HG03060 (cell line): ENCODE data around the gene CASZ1.

ENCODE experiments used
- ATAC-seq: cut with Tn5 transposase; IDR thresholded peaks from one replicate; pipeline ENCODE4 v1.9.1; 2021; ENCODE audit warnings: low read depth, moderate number of reproducible peaks; ENCODE audit not compliant: unreplicated experiment

The CASZ1 gene

DNA sequence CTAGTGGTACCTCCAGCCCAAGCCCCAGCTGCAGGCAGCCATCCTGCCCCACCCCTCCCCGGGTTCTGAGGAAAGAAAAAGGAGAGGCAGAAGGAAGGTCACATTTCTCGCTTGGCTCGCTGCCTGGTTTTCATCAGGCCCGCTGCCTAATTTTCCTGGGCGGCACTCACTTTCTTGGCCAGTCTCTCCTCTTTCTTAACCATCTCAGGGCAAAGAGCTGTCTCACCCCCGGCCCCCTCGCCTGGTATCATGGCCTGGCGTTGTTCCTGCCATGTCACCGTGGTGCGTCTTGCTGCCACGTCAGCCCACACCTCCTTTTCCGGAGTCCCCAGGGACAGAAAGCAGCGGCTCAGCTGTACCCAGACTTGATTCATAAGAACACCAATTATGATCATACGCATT, 26.6 kb upstream of the CASZ1 start:
- ATAC-seq, result no peak

DNA sequence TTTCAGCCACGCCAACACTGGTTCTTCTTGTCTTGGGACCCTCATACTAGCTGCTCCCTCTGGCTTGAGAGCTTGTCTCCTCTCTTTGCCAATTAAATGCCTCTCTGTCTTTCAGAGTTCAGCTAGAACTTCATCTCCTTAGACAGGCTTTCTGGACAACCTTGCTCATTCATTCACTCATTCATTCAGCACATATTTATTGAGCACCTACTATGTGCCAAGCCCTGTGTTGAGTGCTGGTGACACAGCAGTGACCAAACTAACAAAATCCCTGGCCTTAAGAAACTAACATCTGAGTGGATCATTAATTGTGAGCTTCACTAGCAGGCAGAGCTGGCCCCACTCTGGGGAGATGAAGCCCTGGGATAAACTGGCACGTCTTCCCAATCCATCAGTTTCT, 24.9 kb upstream of the CASZ1 start:
- no peak for ATAC-seq

DNA sequence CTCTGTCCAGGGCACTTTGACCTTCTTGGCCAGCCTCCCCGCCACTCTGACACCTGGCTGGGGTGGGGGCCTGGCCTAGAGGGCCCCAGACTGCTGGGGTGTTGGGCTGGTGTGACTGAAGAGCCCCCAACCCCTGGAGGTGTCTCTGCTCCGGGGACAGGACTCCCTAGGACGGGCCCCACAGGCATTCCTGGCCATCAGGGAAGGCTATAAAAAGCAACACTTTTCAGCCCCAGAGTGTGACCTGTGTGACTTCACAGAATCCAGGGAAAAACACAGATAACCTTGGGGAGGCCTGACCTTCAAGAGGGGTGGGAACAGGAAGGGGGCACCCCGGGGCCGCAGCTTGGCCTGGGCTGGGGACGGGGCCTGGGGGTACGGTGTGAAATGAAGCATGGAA, 24.0 kb upstream of the CASZ1 start:
- ATAC-seq, result no peak

DNA sequence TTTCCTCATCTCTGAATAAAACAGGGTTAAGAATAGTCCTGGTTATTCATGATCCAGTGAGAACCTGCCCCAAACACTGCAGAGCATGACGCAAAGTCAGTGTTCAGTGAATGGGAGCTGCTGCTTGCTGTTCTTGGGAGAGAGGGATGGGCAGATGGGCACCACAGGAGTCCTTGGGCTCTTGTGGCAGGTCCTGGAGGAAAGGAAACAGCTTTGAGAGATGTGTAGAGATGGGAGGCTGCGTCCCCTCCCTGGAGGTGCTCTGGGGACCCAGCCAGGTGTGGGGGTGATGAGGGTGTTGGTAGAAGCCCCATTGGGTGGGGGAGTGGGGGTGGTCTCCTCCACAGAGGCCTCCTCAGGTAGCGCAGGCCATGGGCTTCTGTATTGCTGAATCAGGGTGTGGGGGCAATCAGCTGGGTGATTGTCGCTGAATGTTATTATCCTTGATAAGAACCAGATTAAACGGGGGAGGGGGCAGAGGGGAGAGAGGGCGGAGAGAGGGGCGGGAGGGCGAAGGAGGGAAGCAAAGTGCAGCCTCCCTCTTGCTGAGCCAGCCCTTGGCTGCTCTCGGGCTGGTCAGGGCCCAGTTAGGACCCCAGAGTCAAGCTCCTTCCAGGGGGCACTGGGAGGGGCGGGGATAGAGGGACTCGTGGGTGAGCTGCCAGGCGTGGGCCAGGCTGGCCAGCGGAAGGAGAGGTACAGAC, 22.9 kb upstream of the CASZ1 start:
- no peak for ATAC-seq

DNA sequence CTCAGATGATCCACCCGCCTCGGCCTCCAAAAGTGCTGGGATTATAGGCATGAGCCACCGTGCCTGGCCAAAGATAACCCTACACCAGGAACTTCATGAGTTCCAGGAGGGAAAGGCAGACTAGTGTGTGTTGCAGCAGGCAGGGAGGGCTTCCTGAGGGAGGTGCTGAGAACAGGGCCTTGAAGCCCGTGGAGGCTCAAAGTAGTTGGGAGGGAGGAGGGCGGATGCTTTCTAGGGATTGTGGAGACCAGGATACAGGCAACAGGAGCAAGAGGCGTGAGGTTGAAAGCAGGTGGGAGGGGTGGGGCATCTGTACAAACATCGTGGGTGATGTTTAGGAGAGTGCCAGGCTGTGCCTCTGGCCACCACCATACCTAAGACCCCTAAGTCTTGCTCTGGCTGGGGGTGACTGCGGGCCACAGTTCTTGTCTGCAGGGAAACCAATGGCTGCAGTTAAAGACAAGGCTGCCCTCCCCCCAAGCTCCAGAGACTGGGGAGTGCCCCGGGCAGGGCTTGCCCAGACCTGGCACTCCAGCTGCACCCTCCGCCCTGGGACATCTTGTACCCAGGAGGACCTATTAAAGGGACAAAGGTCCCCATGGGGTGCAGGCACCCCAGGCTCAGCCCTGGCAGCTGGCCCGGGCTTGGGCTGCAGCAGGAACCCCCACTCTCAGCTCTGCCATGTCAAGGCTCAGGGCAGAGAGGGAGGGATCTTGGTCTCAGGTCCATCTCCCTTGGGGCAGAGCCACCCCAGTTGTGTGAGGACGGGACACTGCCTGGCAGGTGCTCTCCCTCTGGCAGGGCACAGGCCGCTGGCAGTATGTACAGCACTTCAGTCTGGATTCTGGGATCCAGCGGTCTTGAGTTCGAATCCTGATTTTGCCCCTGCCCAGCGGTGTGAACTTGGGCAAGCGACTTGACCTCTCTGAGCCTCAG, 22.1 kb upstream of the CASZ1 start:
- ATAC-seq, result no peak

DNA sequence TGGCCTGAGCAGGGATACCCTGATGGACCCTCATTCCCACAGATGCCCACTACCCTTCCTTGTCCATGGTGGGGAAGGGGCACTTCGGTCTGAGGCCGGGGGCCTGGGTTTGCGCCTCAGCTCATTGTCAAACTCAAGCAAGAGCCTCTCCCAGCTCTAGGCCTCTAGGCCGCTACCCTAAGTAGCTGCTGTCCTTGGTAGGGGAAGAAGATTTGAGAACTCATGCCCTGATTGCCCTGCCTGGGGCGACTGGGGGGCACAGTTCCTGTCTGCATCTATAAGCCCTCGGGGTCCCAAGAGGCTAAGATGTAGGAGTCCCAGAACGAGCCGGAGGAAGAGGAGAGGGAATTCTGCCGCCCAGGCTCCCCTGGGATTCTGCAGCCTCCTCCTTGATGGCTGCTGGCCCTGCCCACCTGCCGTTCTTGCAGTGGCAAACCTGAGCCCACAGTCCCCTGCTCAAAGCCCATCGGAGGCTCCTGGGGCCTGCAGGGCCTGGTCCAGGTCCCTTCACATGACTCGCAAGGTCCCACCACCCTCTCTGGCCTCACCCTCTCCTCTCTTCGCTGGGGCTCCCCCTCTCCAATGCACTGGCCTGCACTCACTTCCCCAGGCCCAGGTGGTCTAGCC, 20.4 kb upstream of the CASZ1 start:
- no peak for ATAC-seq

DNA sequence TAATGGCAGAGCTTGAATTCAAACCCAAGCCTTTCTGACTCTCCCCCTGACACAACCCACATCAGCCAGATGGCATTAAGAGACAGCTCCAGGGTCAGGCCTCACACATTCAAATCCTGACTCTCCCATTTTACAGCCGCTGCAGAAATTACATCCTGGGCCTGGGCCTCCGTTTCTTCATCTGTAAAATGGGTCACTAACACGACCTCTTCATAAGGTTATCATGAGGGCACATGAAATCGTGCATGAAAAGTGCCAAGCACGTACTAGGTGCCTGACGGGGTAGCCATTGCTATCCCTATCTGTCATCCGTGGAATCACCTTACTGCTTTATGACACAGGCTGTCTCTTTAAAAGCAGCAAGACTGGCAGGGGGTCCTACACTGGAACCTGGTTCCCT, 19.8 kb upstream of the CASZ1 start:
- ATAC-seq, result no peak

DNA sequence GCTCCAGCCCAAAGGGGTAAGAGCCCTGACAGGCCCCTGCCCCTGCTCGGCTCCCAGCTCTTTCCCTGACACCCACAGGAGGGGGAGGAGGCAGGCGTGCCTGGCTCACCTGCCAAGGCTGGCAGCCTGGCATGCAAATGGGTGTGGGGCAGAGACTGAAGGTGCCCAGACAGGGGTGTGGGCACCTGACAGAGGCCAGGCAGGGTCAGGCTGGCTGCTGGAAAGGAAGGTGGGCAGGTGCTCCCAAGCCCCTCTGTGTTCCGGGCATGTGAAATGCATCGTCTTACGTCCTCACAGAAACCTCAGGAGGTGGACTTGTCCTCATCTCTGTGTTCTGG, 19.4 kb upstream of the CASZ1 start:
- ATAC-seq, result no peak

DNA sequence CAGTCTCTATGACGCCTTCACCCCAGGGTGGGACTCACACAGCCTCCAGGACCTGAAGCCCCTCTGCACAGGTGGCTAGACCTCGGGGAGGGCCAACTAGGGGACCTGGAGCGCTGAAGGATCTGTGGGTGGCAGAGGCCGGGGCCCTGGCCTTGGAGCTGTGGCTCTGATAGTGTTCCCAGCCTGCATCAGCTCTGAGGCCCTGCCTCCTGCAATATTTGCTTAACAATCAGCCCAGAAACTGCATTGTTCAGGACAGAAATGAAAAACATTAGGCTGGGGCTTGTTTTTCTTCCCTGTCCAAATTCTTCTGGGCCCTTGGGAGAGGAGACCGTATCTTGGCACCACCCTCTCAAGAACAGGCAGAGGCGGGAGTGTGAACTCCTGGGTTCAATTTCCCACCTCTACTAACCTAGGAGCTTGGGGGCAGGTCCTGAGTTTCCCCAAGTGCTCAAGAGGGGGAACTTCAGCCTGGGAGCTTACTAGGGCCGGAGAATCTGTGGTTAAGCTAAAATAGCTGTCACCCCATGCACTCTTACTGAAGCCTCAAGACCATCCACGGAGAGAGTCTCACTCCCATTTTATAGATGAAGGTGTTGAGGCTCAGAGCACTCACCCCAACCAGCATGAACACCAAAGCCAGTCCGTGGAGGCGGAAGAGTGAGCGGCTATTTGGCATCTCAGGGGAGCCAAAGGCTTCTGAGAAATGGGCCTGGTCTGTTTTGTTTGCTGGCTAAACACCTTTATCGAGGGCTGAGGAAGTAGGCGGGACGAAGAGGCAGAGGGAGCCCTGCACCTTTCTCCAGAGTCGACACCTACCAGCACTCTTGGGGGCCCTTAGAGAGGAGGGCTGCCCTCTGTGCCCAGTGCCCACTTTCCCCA, 18.8 kb upstream of the CASZ1 start:
- ATAC-seq, result no peak

DNA sequence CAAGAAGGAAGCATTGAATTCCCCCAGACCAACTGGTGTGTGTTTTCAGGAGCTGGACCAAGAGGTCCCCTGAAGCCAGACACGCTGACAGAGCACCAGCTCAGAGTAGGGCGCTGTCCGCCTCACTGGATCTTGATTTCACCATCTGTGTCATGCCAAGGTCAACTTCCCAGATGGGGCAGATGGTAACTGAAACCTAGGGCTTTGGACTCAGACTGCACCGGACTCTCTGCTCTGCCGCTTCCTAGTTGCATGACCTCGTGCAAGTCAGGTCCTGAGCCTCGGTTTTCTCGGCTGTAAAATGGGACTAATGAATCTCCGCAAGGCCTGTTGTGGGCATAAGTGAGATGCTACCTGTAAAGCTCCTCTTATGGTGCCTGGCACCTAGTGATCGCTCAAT, 17.9 kb upstream of the CASZ1 start:
- ATAC-seq, result no peak

DNA sequence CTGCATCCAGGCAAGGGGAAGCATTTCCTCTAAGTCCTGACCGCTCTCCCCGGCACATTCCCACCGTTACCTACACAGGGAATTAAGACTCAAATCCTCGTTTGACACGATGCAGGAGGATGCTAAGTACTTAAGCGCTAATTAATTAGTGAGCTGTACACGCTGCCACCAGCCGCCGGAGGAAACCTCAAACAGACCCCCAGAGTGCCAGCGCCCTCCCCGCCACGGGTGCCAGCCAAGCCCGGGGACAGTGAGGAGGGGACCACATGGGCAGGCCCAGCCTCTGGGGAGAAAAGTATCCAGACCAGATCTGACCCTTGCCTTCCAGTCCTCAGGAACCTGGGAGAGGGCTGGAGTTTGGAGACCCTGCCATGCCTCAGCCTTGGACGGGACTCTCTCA, 17.4 kb upstream of the CASZ1 start:
- no peak for ATAC-seq

DNA sequence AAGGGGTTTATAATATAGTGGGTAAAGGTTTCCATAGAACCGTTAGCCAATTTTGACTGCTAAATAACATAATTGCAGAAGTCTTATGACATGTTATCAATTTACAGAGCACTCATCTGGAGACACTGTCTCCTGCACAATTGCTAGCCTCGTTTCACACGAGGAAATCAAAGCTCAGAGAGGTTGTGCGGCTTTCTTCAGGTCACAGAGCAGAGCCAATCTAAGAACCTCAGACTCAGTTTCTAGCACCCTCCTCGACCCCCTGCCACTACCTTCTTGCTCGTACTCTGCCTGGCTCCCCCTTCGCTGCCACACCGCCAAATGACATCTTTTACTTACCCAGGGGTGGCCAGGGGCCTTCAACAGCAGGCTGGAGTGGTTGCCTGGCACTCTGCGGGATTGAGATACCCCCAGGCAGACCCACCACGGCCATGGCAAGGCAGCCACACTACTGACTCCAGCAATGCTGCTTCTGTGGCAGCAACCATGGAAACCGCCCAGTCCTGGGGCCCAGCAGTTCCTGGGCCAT, 16.0 kb upstream of the CASZ1 start:
- no peak for ATAC-seq

DNA sequence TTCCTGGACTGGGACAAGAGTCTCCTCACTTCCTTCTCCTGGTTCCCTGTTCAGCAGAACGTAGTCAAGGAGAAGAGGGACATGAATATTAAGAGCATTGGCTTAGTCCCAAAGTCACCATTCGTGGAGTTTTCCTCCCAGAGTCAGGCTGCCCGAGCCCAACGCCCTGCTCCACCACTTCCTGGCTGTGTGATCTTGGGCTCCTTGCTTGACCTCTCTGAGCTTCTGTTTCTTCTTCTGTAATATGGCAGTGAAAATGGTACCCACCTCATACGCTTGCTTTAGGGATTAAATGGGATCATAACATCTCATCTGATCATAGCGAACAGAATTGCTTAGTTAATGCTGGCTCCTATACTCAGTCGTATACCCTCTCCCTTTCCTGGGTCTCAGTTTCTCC, 12.0 kb upstream of the CASZ1 start:
- no peak for ATAC-seq

DNA sequence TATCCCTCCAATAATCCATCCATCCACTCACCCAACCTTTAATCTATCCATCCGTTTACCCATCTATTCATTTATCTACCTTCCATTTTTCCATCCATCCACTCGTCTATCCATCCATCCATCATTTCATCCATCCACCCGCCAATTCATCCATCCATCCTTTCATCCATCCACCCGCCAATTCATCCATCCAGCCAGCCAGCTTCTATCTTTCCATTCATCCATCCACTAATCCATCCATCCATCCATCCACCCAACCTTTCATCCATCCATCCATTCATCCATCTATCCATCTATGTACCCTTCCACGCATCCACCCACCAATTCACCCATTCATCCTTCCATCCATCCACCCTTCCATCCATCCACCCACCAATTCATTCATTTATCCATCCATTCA, 10.5 kb upstream of the CASZ1 start:
- ATAC-seq, result no peak

DNA sequence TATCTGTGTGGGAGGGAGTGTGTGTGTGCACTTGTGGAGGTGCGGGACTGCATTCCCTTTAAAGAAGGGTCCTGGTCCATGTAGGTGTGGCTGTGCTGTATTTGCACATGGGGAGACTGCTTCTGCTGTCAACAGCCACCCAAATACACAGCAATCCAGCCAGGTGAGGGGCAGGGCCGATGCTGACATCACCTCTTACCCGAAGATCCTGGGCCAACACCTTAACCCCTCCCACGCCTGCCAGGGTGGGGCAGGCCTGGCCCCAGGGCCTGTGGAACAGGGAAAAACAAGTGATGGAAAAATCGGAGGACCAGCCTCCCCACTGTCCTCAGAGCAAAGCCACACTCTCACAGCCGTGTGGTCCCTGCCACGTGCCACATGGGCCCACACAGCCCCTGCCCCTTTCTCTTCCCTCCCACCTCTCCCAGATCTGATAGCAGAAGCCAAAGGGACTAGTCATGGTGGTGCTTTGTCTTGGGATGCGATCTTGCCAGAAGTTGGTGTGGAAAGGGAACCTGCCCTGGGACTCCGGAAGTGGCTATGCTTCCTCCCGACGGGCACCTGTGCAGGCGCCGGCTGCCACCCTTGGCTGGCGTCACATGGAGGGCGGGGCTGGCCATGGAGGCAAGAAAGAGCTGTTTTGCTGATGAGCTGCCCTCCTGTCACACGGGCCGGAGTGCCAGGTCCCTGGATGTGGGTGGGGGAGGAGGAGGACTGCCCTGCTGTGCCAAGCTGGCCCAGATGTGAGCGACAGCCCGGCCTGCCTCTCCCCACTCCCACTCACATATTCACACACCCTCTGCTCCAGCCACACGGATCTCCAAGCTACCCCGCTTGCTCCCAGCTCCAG, 7.8 kb upstream of the CASZ1 start:
- no peak for ATAC-seq

DNA sequence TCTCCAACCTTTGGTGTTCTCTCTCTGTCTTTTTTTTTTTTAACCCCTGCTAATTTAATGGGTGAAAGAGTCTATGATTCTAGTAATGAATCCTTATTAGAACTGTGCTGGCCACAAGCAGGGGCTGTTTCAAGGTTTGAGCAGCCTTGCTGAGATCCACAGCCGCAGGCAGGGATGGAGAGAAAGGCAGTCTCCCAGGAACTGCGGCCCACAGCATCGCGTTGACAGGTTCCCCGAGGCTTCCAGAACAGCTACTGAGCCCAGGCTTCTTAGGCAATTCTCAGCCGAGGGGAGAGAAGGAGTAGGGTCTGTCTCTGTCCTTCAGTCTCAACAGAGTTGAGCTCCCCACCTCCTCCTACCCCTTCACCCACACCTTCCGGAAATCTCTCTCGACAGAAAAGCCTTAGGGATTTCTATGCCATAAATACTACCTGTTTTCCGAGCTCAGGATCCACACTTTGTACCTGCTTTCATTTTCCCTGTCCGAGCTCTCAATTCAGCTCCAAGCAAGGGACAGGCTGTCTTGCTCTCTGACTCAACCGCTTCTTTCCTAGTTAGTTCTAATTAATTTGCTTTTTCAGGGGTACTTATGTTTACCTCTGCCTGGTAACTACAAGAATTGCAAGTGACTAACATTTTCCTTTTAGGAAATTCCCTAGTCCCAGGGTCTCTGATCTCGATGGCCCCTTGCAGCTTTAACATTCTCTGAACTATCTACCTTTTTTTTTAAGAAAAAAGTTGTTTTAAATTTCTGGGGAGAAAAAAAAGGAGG, 6.7 kb upstream of the CASZ1 start:
- ATAC-seq, result no peak

DNA sequence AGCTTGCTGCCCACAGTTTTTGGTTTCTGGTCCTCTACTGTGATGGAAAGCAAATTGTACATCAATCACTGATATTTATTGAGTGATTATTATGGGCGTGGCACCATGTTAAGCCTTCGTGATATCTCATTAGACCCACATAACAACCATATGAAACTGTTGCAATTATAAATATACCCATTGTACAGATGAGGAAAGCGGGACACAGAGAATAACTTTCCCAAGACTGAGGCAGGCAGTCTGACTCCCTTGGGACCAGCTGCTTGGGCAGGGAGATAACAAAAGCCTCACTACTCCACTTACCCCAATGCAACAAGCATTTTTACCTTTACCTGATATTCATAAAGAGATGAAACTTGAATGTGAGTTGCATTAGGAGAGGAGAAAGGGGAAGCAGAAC, 4.3 kb upstream of the CASZ1 start:
- ATAC-seq, result no peak

DNA sequence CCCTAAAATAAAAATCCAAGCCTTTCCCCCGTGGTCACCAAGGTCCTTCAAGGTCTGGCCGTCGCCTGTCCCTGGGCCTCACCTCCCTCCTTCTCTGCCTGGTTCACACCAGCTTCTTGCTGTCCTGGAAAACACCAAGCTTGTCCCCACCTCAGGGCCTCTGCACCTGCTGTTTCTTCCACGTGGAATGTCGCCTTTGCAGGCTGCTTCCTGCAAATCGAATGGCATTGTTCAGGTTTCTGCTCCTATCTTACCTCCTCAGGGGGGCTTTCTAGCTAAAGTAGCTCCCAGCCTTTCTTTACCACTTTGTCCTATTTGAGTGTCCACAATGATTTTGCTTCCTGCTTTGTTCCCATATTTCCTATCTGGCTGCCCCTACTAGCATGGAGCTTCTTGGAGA, 3.3 kb upstream of the CASZ1 start:
- ATAC-seq, result no peak
